ENCODE data around the gene PDLIM5. TPM values are rescaled to one million over a fixed set of nuclear protein-coding genes. Genes with fewer than 3 reads are reported as not detected.

The PDLIM5 gene
- total RNA-seq, 1 donor from 2014 or later: 83.5 TPM

DNA sequence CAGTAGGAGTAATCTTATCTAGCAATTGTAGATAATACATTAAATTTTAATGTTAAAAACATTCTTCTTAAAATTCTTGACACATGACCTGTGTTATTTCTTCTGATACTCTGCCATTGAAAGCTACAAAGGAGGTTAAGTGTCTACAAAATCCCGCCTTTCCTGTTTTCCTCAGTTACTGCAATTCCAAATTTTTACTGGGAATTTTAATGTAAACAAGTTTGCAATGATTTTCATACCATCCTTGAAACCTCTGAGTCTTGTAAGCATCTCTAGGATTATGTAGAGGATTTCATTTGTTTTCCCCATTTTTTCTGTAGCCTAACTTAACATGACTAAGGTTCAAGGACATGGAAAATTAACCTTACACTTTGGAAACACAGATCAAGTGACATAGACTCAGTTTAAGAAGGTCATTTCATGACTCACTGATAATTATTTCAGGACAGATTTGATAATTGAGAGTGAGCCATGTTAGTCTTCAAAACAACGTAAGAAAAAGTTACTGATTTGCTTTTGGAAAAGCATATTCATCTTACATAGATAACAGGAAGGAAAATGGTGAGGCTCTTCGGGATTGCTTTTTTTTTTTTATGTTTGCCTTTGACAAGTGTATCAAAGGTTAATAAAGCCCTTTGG is 39.6 kb upstream of the PDLIM5 start:
- no peaks in the 10 kb centered on the region for H3K36me3 Mint-ChIP-seq (ENCODE audit: low read depth, unreplicated experiment)

DNA sequence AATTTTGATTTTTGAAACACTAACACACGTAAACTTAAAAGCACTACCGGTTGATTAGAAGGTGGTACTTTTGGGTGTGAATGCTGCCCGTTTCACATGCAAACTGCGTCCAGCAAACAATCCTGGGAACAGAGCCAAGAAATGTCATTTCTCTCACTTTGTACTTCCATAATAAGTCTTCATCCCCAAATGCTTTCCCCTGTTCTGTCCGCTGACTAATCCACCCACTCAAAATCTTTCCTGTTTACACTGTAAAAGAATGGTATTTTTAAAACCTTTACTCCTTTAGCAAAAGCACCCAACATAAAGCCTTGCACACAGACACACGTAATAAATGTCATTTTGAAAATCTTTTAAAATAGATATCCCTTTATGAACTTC is 39.1 kb upstream of the PDLIM5 start:
- Mint-ChIP-seq H3K36me3 (ENCODE audit: low read depth, unreplicated experiment) (no peaks in the 10 kb centered on the region), H3K9me3 (ENCODE audit: unreplicated experiment) (no peaks in the 10 kb centered on the region), H3K27ac (ENCODE audit: unreplicated experiment) (no peak overlapping the region), H3K27me3 (ENCODE audit: unreplicated experiment) (peaks cover 2% of the 10 kb centered on the region), H3K4me3 (ENCODE audit: unreplicated experiment) (no peak overlapping the region), H3K4me1 (ENCODE audit: unreplicated experiment) (peaks cover 6% of the 10 kb centered on the region)
- no peak for DNase-seq (ENCODE audit: low spot score)
- TF ChIP-seq, protein P1, sequence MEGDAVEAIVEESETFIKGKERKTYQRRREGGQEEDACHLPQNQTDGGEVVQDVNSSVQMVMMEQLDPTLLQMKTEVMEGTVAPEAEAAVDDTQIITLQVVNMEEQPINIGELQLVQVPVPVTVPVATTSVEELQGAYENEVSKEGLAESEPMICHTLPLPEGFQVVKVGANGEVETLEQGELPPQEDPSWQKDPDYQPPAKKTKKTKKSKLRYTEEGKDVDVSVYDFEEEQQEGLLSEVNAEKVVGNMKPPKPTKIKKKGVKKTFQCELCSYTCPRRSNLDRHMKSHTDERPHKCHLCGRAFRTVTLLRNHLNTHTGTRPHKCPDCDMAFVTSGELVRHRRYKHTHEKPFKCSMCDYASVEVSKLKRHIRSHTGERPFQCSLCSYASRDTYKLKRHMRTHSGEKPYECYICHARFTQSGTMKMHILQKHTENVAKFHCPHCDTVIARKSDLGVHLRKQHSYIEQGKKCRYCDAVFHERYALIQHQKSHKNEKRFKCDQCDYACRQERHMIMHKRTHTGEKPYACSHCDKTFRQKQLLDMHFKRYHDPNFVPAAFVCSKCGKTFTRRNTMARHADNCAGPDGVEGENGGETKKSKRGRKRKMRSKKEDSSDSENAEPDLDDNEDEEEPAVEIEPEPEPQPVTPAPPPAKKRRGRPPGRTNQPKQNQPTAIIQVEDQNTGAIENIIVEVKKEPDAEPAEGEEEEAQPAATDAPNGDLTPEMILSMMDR (IDR thresholded peaks at IDR 0.05; ENCODE audit: unreplicated experiment): no peak

More for the DNA sequence above, 39.6 kb upstream of the PDLIM5 start:
- Mint-ChIP-seq H3K4me3 (ENCODE audit: unreplicated experiment) (no peak overlapping the region), H3K27me3 (ENCODE audit: unreplicated experiment) (peaks cover 2% of the 10 kb centered on the region), H3K4me1 (ENCODE audit: unreplicated experiment) (peaks cover 6% of the 10 kb centered on the region), H3K27ac (ENCODE audit: unreplicated experiment) (no peak overlapping the region), H3K9me3 (ENCODE audit: unreplicated experiment) (no peaks in the 10 kb centered on the region)
- DNase-seq (ENCODE audit: low spot score): no peak
- TF ChIP-seq, protein P1 (IDR thresholded peaks at IDR 0.05; ENCODE audit: unreplicated experiment): no peak

DNA sequence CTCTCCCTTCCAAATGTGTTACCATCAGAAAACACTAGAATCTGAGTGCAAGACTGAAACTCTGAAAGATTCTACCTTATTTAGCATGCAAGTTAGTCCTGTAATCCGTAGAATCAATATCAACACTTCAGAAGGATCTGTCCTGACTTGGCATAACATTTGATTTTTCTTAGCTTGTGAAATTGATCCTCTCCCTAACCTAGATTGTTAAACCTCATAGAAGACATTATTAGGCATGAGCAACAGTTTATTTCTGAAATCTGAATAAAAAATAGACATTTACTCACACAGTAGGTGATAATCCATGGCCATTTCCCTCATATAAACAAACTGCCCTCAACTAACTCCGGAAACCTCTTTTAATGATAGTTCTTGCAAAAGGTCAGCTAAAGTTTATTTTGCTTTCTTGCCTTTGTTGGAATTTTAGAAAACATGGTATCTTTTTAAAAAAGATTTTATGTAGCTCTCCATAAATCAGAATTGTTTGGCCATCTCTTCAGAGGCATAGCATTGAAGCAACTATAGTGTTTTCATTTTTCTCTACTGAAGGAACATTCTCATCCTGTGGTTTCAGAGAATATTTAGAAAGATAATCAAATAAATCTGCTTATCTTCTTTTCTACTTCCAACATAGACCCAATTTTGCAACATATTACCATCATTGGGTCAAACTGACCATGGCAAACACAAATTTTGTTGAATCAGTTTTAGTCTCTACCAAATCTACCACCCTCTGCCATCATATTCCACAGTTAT is 38.5 kb upstream of the PDLIM5 start:
- Mint-ChIP-seq H3K27me3 (ENCODE audit: unreplicated experiment) (peaks cover 2% of the 10 kb centered on the region), H3K4me1 (ENCODE audit: unreplicated experiment) (peaks cover 6% of the 10 kb centered on the region), H3K9me3 (ENCODE audit: unreplicated experiment) (no peaks in the 10 kb centered on the region), H3K4me3 (ENCODE audit: unreplicated experiment) (no peak overlapping the region), H3K36me3 (ENCODE audit: low read depth, unreplicated experiment) (no peaks in the 10 kb centered on the region), H3K27ac (ENCODE audit: unreplicated experiment) (no peak overlapping the region)
- no peak for DNase-seq (ENCODE audit: low spot score)
- TF ChIP-seq, protein P1 (IDR thresholded peaks at IDR 0.05; ENCODE audit: unreplicated experiment): no peak

DNA sequence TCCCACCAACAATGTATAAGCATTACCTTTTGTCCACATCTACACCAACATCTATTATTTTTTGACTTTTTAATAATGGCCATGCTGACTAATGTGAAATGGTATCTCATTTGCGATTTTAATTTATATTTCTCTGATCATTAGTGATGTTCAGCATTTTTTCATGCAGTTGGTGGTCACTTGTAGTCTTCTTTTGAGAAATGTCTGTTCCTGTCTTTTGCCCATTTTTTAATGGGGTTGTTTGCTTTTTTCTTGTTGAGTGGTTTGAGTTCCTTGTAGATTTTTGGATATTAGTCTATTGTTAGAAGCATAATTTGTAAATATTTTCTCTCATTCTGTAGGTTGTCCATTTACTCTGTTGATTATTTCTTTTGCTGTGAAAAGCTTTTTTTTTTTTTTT is 36.8 kb upstream of the PDLIM5 start:
- H3K27ac Mint-ChIP-seq (ENCODE audit: unreplicated experiment): no peak overlapping the region
- no peaks in the 10 kb centered on the region for H3K9me3 Mint-ChIP-seq (ENCODE audit: unreplicated experiment)
- TF ChIP-seq, protein P1 (IDR thresholded peaks at IDR 0.05; ENCODE audit: unreplicated experiment): no peak
- peaks cover 2% of the 10 kb centered on the region for H3K27me3 Mint-ChIP-seq (ENCODE audit: unreplicated experiment)
- peaks cover 6% of the 10 kb centered on the region for H3K4me1 Mint-ChIP-seq (ENCODE audit: unreplicated experiment)
- DNase-seq (ENCODE audit: low spot score): no peak
- H3K4me3 Mint-ChIP-seq (ENCODE audit: unreplicated experiment): no peak overlapping the region
- H3K36me3 Mint-ChIP-seq (ENCODE audit: low read depth, unreplicated experiment): no peaks in the 10 kb centered on the region

DNA sequence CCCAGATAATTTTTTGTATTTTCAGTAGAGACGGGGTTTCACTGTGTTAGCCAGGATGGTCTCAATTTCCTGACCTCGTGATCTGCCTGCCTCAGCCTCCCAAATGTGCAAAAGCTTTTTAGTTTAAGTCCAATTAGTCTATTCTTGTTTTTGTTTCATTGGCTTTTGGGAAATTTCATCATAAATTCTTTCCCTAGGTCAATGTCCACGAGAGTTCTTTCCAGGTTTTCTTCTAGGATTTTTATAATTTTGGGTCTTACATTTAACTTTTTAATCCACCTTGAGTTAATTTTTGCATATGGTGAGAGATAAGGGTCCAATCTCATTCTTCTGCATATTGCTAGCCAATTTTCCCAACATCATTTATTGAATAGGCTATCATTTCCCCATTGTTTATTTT is 36.3 kb upstream of the PDLIM5 start:
- Mint-ChIP-seq H3K9me3 (ENCODE audit: unreplicated experiment) (no peaks in the 10 kb centered on the region), H3K27ac (ENCODE audit: unreplicated experiment) (no peak overlapping the region), H3K27me3 (ENCODE audit: unreplicated experiment) (peaks cover 2% of the 10 kb centered on the region), H3K4me1 (ENCODE audit: unreplicated experiment) (peaks cover 6% of the 10 kb centered on the region), H3K36me3 (ENCODE audit: low read depth, unreplicated experiment) (no peaks in the 10 kb centered on the region), H3K4me3 (ENCODE audit: unreplicated experiment) (no peak overlapping the region)
- TF ChIP-seq, protein P1 (IDR thresholded peaks at IDR 0.05; ENCODE audit: unreplicated experiment): no peak
- no peak for DNase-seq (ENCODE audit: low spot score)
